Mesothelial cell of epicardium (in vitro differentiated cells): ENCODE measurements around the gene TMEM37. TPM values are rescaled to one million over a fixed set of nuclear protein-coding genes. Genes with fewer than 3 reads are reported as not detected.

Source experiments
- DNase-seq, 2 experiments: peaks; one replicate each; pipeline ENCODE4 v3.0.0; 2021; ENCODE audit warnings: low spot score in 2 of 2; ENCODE audit not compliant: unreplicated experiment in 2 of 2
- H3K27ac Mint-ChIP-seq: 2 replicates; pipeline ENCODE4 v1.8.0; 2021; ENCODE audit warnings: mixed read lengths
- H3K27me3 Mint-ChIP-seq: 2 replicates; pipeline ENCODE4 v1.8.0; 2021; ENCODE audit warnings: low read depth, mixed read lengths
- H3K36me3 Mint-ChIP-seq: 2 replicates; pipeline ENCODE4 v1.8.0; 2021; ENCODE audit warnings: mixed read lengths
- H3K4me1 Mint-ChIP-seq: 2 replicates; pipeline ENCODE4 v1.8.0; 2021; ENCODE audit warnings: mixed read lengths
- H3K4me3 Mint-ChIP-seq: 2 replicates; pipeline ENCODE4 v1.8.0; 2021; ENCODE audit warnings: mild to moderate bottlenecking, moderate library complexity, mixed read lengths
- H3K9me3 Mint-ChIP-seq: 2 replicates; pipeline ENCODE4 v1.8.0; 2021; ENCODE audit warnings: mixed read lengths
- CTCF ChIP-seq: fragments of 200-600 bp; sonication (generic); IDR thresholded peaks from one replicate; pipeline ENCODE4 v1.5.0; 2021; ENCODE audit warnings: antibody characterized with exemption; ENCODE audit not compliant: unreplicated experiment
- total RNA-seq: library from RNA; stranded (reverse); gene quantifications from 3 replicates; pipeline ENCODE4 v1.2.1, GENCODE V29; 2021

Gene TMEM37
- total RNA-seq, 1 donor from 2014 or later = 11.9 TPM

GRCh38 chr2:119432851-119433522, 1.3 kb downstream of the TMEM37 start:
- peaks cover 2% of the 10 kb centered on the region for H3K27me3 Mint-ChIP-seq

GRCh38 chr2:119433636-119434327, 2.1 kb downstream of the TMEM37 start:
- Mint-ChIP-seq H3K9me3 (no peaks in the 10 kb centered on the region), H3K4me3 (peak overlapping the region; percentile 34), H3K27me3 (peaks cover 2% of the 10 kb centered on the region), H3K36me3 (peaks cover 2% of the 10 kb centered on the region), H3K4me1 (peaks cover 29% of the 10 kb centered on the region), H3K27ac (peak overlapping the region; percentile 47)
- no peak for DNase-seq
- TF ChIP-seq CTCF = no peak

More at GRCh38 chr2:119432851-119433522, 1.3 kb downstream of the TMEM37 start:
- Mint-ChIP-seq H3K4me1 (peaks cover 29% of the 10 kb centered on the region), H3K9me3 (no peaks in the 10 kb centered on the region), H3K36me3 (peaks cover 2% of the 10 kb centered on the region), H3K4me3 (peak overlapping the region; percentile 83), H3K27ac (peak overlapping the region; percentile 94)
- no peak for TF ChIP-seq CTCF
- DNase-seq = no peak

GRCh38 chr2:119434664-119435063, 3.0 kb downstream of the TMEM37 start:
- no peak overlapping the region for H3K27ac Mint-ChIP-seq
- peaks cover 32% of the 10 kb centered on the region for H3K4me1 Mint-ChIP-seq
- TF ChIP-seq CTCF = no peak
- peaks cover 2% of the 10 kb centered on the region for H3K36me3 Mint-ChIP-seq
- H3K9me3 Mint-ChIP-seq = no peaks in the 10 kb centered on the region
- no peak for DNase-seq
- no peak overlapping the region for H3K4me3 Mint-ChIP-seq
- peaks cover 2% of the 10 kb centered on the region for H3K27me3 Mint-ChIP-seq

- Mint-ChIP-seq H3K36me3 (peaks cover 2% of the 10 kb centered on the region), H3K4me3 (no peak overlapping the region), H3K27me3 (peaks cover 2% of the 10 kb centered on the region), H3K27ac (no peak overlapping the region), H3K4me1 (peaks cover 34% of the 10 kb centered on the region), H3K9me3 (no peaks in the 10 kb centered on the region)
- TF ChIP-seq CTCF = no peak
- no peak for DNase-seq
Measured at GRCh38 chr2:119435081-119435952, 3.7 kb downstream of the TMEM37 start.

- Mint-ChIP-seq H3K27me3 (peaks cover 2% of the 10 kb centered on the region), H3K9me3 (no peaks in the 10 kb centered on the region), H3K27ac (no peak overlapping the region), H3K4me3 (no peak overlapping the region), H3K36me3 (peaks cover 2% of the 10 kb centered on the region), H3K4me1 (peaks cover 33% of the 10 kb centered on the region)
- no peak for DNase-seq
- no peak for TF ChIP-seq CTCF
Measured at GRCh38 chr2:119435953-119436297, 4.3 kb downstream of the TMEM37 start.
